Femur (tissue), 1 donor: ENCODE measurements around the gene DAPK2.
A peak's percentile ranks its signal among the peaks of the same experiment; 100 is the strongest.

Experiments
- DNase-seq: peaks from one replicate; pipeline ENCODE4 v3.0.0-alpha.2; 2017

The DAPK2 gene

GRCh38 chr15:64052925-64053491 lies 6.7 kb upstream of the DAPK2 start:
- DNase-seq = no peak

- DNase-seq = no peak
Measured at GRCh38 chr15:64051407-64052259, 5.3 kb upstream of the DAPK2 start.

- DNase-seq = no peak
Measured at GRCh38 chr15:64051093-64051402, 4.8 kb upstream of the DAPK2 start.

- DNase-seq = no peak
Measured at GRCh38 chr15:64050281-64051092, 4.2 kb upstream of the DAPK2 start.

GRCh38 chr15:64048781-64049460 lies 2.6 kb upstream of the DAPK2 start:
- no peak for DNase-seq

- DNase-seq = peak; percentile 19
Measured at GRCh38 chr15:64045774-64046420, 388 bp downstream of the DAPK2 start.

GRCh38 chr15:64045101-64045435 lies 1.2 kb downstream of the DAPK2 start:
- no peak for DNase-seq

- DNase-seq = no peak
Measured at GRCh38 chr15:64044300-64045100, 1.8 kb downstream of the DAPK2 start.

GRCh38 chr15:64038878-64039610 lies 7.2 kb downstream of the DAPK2 start:
- DNase-seq = no peak

GRCh38 chr15:64037966-64038365 lies 8.3 kb downstream of the DAPK2 start:
- no peak for DNase-seq

GRCh38 chr15:64037116-64037515 lies 9.2 kb downstream of the DAPK2 start:
- no peak for DNase-seq

- DNase-seq = no peak
Measured at GRCh38 chr15:64035525-64035924, 10.8 kb downstream of the DAPK2 start.

- DNase-seq = no peak
Measured at GRCh38 chr15:64034519-64034918, 11.8 kb downstream of the DAPK2 start.

GRCh38 chr15:64032329-64032728 lies 14.0 kb downstream of the DAPK2 start:
- DNase-seq = no peak

- no peak for DNase-seq
Measured at GRCh38 chr15:64030123-64030522, 16.2 kb downstream of the DAPK2 start.

- DNase-seq = no peak
Measured at GRCh38 chr15:64029633-64030032, 16.7 kb downstream of the DAPK2 start.

- no peak for DNase-seq
Measured at GRCh38 chr15:64029110-64029509, 17.2 kb downstream of the DAPK2 start.

- DNase-seq = no peak
Measured at GRCh38 chr15:64026591-64026990, 19.7 kb downstream of the DAPK2 start.

GRCh38 chr15:64024172-64025050 lies 21.9 kb downstream of the DAPK2 start:
- DNase-seq = no peak

GRCh38 chr15:64023220-64023619 lies 23.1 kb downstream of the DAPK2 start:
- no peak for DNase-seq
